Nephron (organoid): ENCODE measurements around the gene MAS1.
"Not testable (repeated sequence)": the region's sequence is repeated elsewhere in the genome, so short reads cannot be mapped to it uniquely, and the experiment has no call there.

Experiments
- H3K27ac Mint-ChIP-seq, 3 experiments: 2 replicates each; pipeline ENCODE4 v1.8.0; 2020; ENCODE audit warnings: mixed read lengths in 3 of 3, mild to moderate bottlenecking in 2 of 3, moderate library complexity in 1 of 3
- H3K27me3 Mint-ChIP-seq: 2 replicates; pipeline ENCODE4 v1.8.0; 2021; ENCODE audit warnings: low read depth, mild to moderate bottlenecking, moderate library complexity, mixed read lengths
- H3K36me3 Mint-ChIP-seq: 2 replicates; pipeline ENCODE4 v1.8.0; 2020; ENCODE audit warnings: low read depth, mixed read lengths
- H3K4me1 Mint-ChIP-seq: 2 replicates; pipeline ENCODE4 v1.8.0; 2020; ENCODE audit warnings: mixed read lengths
- H3K4me3 Mint-ChIP-seq, 3 experiments: 2 replicates each; pipeline ENCODE4 v1.8.0; 2020; ENCODE audit warnings: mild to moderate bottlenecking in 3 of 3, mixed read lengths in 3 of 3, moderate library complexity in 2 of 3
- H3K9me3 Mint-ChIP-seq: 2 replicates; pipeline ENCODE4 v1.8.0; 2020; ENCODE audit warnings: mixed read lengths
- TF ChIP-seq, protein P1 (sequence below), 3 experiments: fragments of 200-600 bp; sonication (generic); IDR thresholded peaks; one replicate each; pipeline ENCODE4 v1.5.0; 2021; ENCODE audit warnings: antibody characterized with exemption in 3 of 3; ENCODE audit not compliant: unreplicated experiment in 3 of 3

Gene MAS1

DNA sequence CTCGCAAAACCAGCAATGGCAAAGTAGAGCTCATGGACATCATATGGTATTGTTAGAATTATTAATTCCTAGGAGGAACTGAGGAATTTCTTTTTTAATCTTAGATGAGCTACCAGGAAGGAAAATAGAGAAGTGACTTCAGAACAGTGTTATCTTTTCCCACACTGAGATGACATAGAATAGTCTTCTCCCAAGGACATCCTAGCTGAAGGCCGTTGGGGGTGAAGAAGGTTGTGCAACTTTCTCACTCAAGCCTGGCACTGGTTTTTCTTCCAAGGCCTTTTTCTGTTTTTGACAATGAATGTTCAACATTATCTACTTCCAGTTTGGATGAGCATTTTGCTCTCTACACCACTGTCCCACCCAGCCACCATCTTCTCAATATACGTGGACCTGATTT, 35.8 kb upstream of the MAS1 start:
- Mint-ChIP-seq H3K9me3 (peaks cover 16% of the 10 kb centered on the region), H3K4me1 (peaks cover 9% of the 10 kb centered on the region), H3K27me3 (peaks cover 6% of the 10 kb centered on the region), H3K27ac (no peak overlapping the region), H3K36me3 (no peaks in the 10 kb centered on the region), H3K4me3 (no peak overlapping the region)
- TF ChIP-seq, protein P1, sequence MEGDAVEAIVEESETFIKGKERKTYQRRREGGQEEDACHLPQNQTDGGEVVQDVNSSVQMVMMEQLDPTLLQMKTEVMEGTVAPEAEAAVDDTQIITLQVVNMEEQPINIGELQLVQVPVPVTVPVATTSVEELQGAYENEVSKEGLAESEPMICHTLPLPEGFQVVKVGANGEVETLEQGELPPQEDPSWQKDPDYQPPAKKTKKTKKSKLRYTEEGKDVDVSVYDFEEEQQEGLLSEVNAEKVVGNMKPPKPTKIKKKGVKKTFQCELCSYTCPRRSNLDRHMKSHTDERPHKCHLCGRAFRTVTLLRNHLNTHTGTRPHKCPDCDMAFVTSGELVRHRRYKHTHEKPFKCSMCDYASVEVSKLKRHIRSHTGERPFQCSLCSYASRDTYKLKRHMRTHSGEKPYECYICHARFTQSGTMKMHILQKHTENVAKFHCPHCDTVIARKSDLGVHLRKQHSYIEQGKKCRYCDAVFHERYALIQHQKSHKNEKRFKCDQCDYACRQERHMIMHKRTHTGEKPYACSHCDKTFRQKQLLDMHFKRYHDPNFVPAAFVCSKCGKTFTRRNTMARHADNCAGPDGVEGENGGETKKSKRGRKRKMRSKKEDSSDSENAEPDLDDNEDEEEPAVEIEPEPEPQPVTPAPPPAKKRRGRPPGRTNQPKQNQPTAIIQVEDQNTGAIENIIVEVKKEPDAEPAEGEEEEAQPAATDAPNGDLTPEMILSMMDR (IDR thresholded peaks at IDR 0.05; ENCODE audit: unreplicated experiment in 3 of 3): no peak

DNA sequence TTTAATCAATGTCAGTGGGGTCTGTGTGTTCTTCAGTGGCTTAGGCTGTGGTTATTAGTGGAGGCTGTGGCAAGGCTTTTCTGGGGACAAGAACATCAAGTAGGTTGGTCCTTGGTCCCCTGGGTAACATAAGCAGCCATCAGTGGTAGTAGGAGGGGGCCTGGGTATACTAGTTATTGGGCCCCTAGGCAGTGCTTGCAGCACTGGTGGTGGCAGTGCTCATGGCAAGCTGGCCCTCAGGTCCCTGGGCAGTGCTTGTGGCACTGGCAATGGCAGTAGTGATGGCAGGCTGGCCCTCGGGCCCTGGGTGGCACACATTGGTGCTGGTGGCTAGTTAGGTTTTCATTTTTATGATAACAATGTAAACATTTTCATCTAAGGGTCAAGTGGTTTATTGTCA, 32.5 kb upstream of the MAS1 start:
- no peak overlapping the region for H3K4me3 Mint-ChIP-seq
- H3K36me3 Mint-ChIP-seq: no peaks in the 10 kb centered on the region
- peaks cover 11% of the 10 kb centered on the region for H3K27me3 Mint-ChIP-seq
- TF ChIP-seq, protein P1 (IDR thresholded peaks at IDR 0.05; ENCODE audit: unreplicated experiment in 3 of 3): no peak
- H3K9me3 Mint-ChIP-seq: peaks cover 13% of the 10 kb centered on the region
- H3K4me1 Mint-ChIP-seq: peaks cover 5% of the 10 kb centered on the region
- no peak overlapping the region for H3K27ac Mint-ChIP-seq

DNA sequence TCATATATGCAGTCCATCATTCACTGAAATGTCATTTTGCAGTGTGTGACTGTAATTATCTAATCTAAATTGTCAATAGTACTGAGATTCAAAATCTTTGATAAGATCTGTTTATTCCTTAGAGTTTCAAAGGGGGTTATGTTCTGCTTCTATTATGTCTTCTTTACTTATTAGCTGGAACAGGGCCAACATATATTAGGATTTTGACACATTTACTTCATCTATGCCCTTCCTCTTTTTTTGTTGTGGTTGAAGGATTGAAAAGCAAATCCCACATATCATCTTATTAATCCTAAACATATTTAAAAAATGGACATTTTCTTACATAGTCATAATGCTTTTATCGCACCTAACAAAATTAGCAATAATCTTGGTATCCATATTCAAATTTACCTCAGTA, 30.3 kb upstream of the MAS1 start:
- TF ChIP-seq, protein P1 (IDR thresholded peaks at IDR 0.05; ENCODE audit: unreplicated experiment in 3 of 3): no peak
- Mint-ChIP-seq H3K9me3 (peaks cover 13% of the 10 kb centered on the region), H3K36me3 (no peaks in the 10 kb centered on the region), H3K27me3 (peaks cover 17% of the 10 kb centered on the region), H3K4me3 (no peak overlapping the region), H3K4me1 (peaks cover 5% of the 10 kb centered on the region), H3K27ac (no peak overlapping the region)

DNA sequence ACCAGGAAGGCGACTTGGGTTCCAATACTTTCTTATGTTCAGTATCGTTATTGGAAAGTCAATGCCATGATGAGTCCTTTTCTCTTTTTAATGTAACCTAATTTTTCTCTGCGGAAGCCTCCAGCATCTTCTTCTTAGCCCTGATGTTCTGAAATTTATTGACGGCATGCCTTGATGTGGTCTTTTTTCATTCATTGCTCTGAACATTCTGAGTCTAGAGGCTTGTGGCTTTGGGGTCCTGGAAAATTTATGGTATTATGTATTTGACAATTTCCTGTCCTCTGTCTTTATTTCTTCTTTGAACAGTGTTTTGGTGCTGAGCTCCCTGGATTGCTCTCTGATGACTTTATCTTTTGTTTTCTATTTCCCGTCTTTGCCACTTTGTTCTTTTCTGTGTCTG, 28.7 kb upstream of the MAS1 start:
- H3K27ac Mint-ChIP-seq: no peak overlapping the region
- TF ChIP-seq, protein P1 (IDR thresholded peaks at IDR 0.05; ENCODE audit: unreplicated experiment in 3 of 3): no peak
- H3K9me3 Mint-ChIP-seq: peaks cover 13% of the 10 kb centered on the region
- peaks cover 7% of the 10 kb centered on the region for H3K4me1 Mint-ChIP-seq
- no peak overlapping the region for H3K4me3 Mint-ChIP-seq
- no peaks in the 10 kb centered on the region for H3K36me3 Mint-ChIP-seq
- peaks cover 23% of the 10 kb centered on the region for H3K27me3 Mint-ChIP-seq

DNA sequence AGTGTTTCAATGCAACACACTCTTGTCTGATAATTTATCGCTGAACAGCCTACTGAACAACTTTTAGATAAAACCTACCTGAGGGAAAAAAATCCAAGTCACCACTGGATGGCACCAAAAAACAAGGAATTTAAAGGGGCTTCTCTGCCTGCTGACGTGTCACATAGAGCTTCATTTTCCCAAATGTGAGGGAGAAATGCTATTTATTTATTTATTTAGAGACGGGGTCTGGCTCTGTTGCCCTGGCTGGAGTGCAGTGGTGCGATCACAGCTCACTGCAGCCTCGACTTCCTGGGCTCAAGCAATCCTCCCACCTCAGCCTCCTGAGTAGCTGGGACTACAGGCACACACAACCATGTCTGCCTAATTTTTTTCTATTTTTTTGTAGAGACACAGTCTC, 27.4 kb upstream of the MAS1 start:
- H3K36me3 Mint-ChIP-seq, H3K4me3 Mint-ChIP-seq, H3K27ac Mint-ChIP-seq, H3K4me1 Mint-ChIP-seq, H3K9me3 Mint-ChIP-seq: not testable (repeated sequence)
- TF ChIP-seq, protein P1 (IDR thresholded peaks at IDR 0.05; ENCODE audit: unreplicated experiment in 3 of 3): peak; percentile 48 to 63 (median 54)
- peaks cover 17% of the 10 kb centered on the region for H3K27me3 Mint-ChIP-seq

DNA sequence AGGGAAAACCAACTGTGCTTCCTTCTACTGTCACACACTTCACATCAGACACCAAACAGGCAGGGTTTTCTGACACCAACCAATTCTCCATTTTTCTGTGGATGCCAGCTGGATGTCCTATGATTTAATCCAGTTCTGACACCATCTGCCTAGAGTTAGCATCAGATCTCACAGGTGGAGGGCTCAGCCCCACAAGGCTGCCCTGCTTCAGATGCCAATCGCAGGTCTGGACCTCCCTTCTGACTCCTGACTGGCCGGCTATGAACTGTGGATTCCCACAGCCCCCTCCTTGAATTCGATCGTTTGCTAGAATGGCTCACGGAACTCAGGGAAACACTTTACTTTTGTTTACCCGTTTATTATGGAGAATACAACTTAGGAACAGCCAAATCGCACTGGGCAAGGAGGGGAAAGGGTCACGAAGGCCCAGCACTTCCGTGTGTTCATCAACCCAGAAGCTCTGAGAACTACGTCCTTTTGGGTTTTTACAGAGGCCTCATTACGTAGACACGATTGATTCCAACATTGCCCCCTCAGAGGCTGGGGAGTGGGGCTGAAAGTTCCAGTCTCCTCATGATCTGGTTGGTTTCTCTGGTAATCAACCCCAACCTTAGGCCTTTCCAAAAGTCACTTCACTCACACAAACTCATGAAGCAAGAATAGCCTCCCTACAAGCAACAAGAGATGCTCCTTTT, 25.4 kb upstream of the MAS1 start:
- Mint-ChIP-seq H3K27ac (peak overlapping the region in 1 of 3 experiments; percentile 17), H3K27me3 (peaks cover 17% of the 10 kb centered on the region), H3K9me3 (peaks cover 12% of the 10 kb centered on the region), H3K36me3 (no peaks in the 10 kb centered on the region), H3K4me3 (no peak overlapping the region), H3K4me1 (peaks cover 7% of the 10 kb centered on the region)
- TF ChIP-seq, protein P1 (IDR thresholded peaks at IDR 0.05; ENCODE audit: unreplicated experiment in 3 of 3): no peak
